K562 (cell line): ENCODE measurements around the gene C4BPB. TPM values are rescaled to one million over a fixed set of nuclear protein-coding genes. Genes with fewer than 3 reads are reported as not detected.

Experiments used
- BRD9 ChIP-seq: fragments of 450-650 bp; IDR thresholded peaks from 2 replicates; pipeline ENCODE4 v1.6.1; 2018; ENCODE audit warnings: low read depth; ENCODE audit not compliant: partially characterized antibody
- CTBP1 ChIP-seq: fragments of 450-650 bp; IDR thresholded peaks from 2 replicates; pipeline ENCODE4 v1.6.1; 2016; ENCODE audit warnings: borderline replicate concordance
- ETV1 ChIP-seq: fragments of 450-650 bp; conservative IDR thresholded peaks from 2 replicates; pipeline ENCODE4 v1.6.1; 2016; ENCODE audit warnings: missing genetic modification characterization, control low read depth, low read depth, missing compliant biosample characterization
- LEF1 ChIP-seq: fragments of 450-650 bp; IDR thresholded peaks from 2 replicates; pipeline ENCODE4 v1.6.1; 2016; ENCODE audit warnings: mild to moderate bottlenecking
- MAFF ChIP-seq: IDR thresholded peaks from 2 replicates; pipeline ENCODE4 v1.6.1; 2012; ENCODE audit warnings: low read length, improper control_type of control experiment
- NCOR1 ChIP-seq: fragments of 450-650 bp; IDR thresholded peaks from 2 replicates; pipeline ENCODE4 v1.6.1; 2016; ENCODE audit warnings: mild to moderate bottlenecking, moderate library complexity
- SMARCA4 ChIP-seq: fragments of 450-650 bp; IDR thresholded peaks from 2 replicates; pipeline ENCODE4 v1.6.1; 2016
- SMC3 ChIP-seq: conservative IDR thresholded peaks from 2 replicates; pipeline ENCODE4 v1.6.1; 2011; ENCODE audit warnings: low read depth, low read length, improper control_type of control experiment; ENCODE audit not compliant: insufficient read depth
- TAL1 ChIP-seq: fragments of 450-650 bp; IDR thresholded peaks from 2 replicates; pipeline ENCODE4 v1.6.1; 2016; ENCODE audit warnings: mild to moderate bottlenecking
- ZNF766 ChIP-seq: fragments of 200-800 bp; sonication (Bioruptor generic); conservative IDR thresholded peaks from 2 replicates; pipeline ENCODE4 v1.6.1; 2016; ENCODE audit warnings: missing genetic modification characterization, missing compliant biosample characterization
- polyA plus RNA-seq, 8 experiments: library from polyadenylated mRNA; depleted of rRNA in 4 of 8; stranded (reverse) in 5 of 8; unstranded in 3 of 8; fragments of >200 nt; fragmentation: Nextera tagmentation in 2 of 8; fragmentation: Illumina TruSeq in 1 of 8; extraction: Ambion mirVana in 2 of 8; extraction: Trizol in 1 of 8; gene quantifications; 2 replicates each; pipeline versions ENCODE4 v1.2.1 to v1.2.3, GENCODE V29; 2011 to 2014; ENCODE audit warnings: inconsistent platforms in 1 of 8, missing spikeins in 1 of 8
- total RNA-seq, 7 experiments: library from RNA; depleted of rRNA in 6 of 7; stranded (reverse); fragments of >200 nt in 6 of 7; fragmentation: Illumina TruSeq in 2 of 7; extraction: Trizol in 2 of 7; gene quantifications; 2 replicates each; pipeline versions ENCODE4 v1.2.1 to v1.2.3, GENCODE V29; 2011 to 2021; ENCODE audit warnings: low replicate concordance in 1 of 7
- TF ChIP-seq, protein P1 (sequence below), 2 experiments: fragments of 450-650 bp; IDR thresholded peaks; 2 replicates each; pipeline ENCODE4 v1.6.1; 2016; ENCODE audit warnings: mild to moderate bottlenecking in 2 of 2, borderline replicate concordance in 1 of 2, low read depth in 1 of 2, moderate library complexity in 1 of 2
- TF ChIP-seq, protein P2 (sequence below): fragments of 450-650 bp; IDR thresholded peaks from 2 replicates; pipeline ENCODE4 v1.6.1; 2016; ENCODE audit warnings: mild to moderate bottlenecking
- TF ChIP-seq, protein P3 (sequence below): fragments of 450-650 bp; IDR thresholded peaks from 2 replicates; pipeline ENCODE4 v1.6.1; 2018; ENCODE audit warnings: mild to moderate bottlenecking, low read depth; ENCODE audit not compliant: partially characterized antibody

The C4BPB gene
- total and polyA plus RNA-seq, 9 of the 15 experiments (the other 6 are each of a cell fraction or from before 2014, with no cell fraction given), result not detected

DNA sequence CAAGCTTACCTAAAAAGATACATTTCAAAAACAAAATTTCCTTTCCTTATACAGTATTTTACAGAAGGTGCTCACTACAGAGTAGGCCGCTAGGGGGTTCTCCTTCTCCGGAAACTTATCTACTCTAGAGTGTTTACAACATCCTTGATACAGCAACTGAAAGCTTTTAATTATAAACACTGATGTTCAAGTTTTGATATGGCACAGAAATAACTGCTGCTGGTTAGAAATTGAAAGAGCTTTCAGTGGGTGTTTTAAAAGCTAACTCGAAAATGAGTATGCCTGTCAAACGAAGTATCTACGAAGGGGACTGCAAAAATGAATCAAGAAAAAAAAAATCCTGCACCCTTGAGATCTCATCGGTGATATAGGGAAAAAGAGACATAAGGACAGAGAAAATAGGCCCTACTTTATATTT, 38.7 kb upstream of the C4BPB start (continued):
- TF ChIP-seq, protein P1, sequence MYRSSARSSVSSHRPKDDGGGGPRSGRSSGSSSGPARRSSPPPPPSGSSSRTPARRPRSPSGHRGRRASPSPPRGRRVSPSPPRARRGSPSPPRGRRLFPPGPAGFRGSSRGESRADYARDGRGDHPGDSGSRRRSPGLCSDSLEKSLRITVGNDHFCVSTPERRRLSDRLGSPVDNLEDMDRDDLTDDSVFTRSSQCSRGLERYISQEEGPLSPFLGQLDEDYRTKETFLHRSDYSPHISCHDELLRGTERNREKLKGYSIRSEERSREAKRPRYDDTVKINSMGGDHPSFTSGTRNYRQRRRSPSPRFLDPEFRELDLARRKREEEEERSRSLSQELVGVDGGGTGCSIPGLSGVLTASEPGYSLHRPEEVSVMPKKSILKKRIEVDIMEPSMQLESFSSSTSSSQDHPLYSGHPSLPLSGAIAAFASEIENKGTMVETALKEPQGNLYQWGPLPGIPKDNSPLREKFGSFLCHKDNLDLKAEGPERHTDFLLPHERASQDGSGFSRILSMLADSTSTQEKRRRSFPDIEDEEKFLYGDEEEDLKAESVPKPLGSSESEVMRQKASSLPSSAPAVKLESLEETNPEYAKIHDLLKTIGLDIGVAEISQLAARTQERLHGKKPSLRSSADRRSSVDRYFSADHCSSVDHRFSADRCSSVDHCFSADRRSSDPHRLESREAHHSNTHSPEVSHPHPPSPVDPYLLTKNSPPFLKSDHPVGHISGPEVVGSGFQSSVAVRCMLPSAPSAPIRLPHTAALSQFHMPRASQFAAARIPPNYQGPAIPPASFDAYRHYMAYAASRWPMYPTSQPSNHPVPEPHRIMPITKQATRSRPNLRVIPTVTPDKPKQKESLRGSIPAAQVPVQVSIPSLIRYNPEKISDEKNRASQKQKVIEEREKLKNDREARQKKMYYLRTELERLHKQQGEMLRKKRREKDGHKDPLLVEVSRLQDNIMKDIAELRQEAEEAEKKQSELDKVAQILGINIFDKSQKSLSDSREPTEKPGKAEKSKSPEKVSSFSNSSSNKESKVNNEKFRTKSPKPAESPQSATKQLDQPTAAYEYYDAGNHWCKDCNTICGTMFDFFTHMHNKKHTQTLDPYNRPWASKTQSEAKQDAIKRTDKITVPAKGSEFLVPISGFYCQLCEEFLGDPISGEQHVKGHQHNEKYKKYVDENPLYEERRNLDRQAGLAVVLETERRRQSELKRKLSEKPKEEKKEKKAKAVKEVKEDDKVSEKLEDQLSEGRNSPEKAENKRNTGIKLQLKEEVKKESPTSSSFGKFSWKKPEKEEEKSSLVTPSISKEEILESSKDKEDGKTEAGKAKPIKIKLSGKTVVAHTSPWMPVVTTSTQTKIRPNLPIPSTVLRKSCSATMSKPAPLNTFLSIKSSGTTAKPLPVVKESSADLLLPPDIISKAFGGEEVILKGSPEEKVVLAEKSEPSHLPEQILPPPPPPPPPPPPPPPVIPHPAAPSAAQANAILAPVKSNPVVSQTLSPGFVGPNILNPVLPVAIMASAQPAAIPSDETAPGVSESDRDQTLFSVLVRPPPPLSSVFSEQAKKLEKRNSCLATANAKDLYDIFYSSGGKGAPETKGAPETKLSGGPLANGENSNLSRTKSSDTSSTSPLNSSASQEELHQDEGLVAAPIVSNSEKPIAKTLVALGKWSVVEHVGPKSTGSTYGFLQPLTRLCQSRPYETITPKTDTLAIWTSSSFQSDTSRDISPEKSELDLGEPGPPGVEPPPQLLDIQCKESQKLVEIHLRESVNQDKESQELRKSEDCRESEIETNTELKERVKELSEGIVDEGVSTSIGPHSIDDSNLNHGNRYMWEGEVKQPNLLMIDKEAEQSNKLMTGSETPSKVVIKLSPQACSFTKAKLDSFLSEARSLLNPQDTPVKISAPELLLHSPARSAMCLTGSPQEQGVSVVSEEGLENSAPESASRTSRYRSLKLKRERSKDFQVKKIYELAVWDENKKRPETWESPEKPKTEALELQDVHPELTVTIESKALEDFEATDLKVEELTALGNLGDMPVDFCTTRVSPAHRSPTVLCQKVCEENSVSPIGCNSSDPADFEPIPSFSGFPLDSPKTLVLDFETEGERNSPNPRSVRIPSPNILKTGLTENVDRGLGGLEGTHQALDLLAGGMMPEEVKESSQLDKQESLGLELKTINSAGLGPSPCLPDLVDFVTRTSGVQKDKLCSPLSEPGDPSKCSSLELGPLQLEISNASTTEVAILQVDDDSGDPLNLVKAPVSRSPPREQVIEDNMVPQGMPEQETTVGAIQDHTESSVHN (IDR thresholded peaks at IDR 0.05; ENCODE audit: borderline replicate concordance in 1 of 2, low read depth in 1 of 2), result peak in 1 of 2 experiments; percentile 38; a peak in 1 of 4 replicates
- TF ChIP-seq MAFF (no peak), LEF1 (0 out of 2 replicates have a peak, but pooled peaks have one; percentile 15), SMC3 (peak; percentile 16; the same call in 1 of the 2 replicates), NCOR1 (0 out of 2 replicates have a peak, but pooled peaks have one; percentile 34), ZNF766 (CRISPR knock-in tag) (0 out of 2 replicates have a peak, but pooled peaks have one; percentile 44), TAL1 (0 out of 2 replicates have a peak, but pooled peaks have one; percentile 17), BRD9 (peak; percentile 96), ETV1 (peak; percentile 84), CTBP1 (no peak), SMARCA4 (peak; percentile 74; the same call in 1 of the 2 replicates)
- TF ChIP-seq, protein P2, sequence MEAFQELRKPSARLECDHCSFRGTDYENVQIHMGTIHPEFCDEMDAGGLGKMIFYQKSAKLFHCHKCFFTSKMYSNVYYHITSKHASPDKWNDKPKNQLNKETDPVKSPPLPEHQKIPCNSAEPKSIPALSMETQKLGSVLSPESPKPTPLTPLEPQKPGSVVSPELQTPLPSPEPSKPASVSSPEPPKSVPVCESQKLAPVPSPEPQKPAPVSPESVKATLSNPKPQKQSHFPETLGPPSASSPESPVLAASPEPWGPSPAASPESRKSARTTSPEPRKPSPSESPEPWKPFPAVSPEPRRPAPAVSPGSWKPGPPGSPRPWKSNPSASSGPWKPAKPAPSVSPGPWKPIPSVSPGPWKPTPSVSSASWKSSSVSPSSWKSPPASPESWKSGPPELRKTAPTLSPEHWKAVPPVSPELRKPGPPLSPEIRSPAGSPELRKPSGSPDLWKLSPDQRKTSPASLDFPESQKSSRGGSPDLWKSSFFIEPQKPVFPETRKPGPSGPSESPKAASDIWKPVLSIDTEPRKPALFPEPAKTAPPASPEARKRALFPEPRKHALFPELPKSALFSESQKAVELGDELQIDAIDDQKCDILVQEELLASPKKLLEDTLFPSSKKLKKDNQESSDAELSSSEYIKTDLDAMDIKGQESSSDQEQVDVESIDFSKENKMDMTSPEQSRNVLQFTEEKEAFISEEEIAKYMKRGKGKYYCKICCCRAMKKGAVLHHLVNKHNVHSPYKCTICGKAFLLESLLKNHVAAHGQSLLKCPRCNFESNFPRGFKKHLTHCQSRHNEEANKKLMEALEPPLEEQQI, result 0 out of 2 replicates have a peak, but pooled peaks have one; percentile 28
- TF ChIP-seq, protein P3, sequence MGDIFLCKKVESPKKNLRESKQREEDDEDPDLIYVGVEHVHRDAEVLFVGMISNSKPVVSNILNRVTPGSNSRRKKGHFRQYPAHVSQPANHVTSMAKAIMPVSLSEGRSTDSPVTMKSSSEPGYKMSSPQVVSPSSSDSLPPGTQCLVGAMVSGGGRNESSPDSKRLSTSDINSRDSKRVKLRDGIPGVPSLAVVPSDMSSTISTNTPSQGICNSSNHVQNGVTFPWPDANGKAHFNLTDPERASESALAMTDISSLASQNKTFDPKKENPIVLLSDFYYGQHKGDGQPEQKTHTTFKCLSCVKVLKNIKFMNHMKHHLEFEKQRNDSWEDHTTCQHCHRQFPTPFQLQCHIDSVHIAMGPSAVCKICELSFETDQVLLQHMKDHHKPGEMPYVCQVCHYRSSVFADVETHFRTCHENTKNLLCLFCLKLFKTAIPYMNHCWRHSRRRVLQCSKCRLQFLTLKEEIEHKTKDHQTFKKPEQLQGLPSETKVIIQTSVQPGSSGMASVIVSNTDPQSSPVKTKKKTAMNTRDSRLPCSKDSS, result no peak
